ENCODE results near the gene EVI5.
"Not testable (repeated sequence)": the region's sequence is repeated elsewhere in the genome, so short reads cannot be mapped to it uniquely, and the experiment has no call there.

Gene EVI5

DNA sequence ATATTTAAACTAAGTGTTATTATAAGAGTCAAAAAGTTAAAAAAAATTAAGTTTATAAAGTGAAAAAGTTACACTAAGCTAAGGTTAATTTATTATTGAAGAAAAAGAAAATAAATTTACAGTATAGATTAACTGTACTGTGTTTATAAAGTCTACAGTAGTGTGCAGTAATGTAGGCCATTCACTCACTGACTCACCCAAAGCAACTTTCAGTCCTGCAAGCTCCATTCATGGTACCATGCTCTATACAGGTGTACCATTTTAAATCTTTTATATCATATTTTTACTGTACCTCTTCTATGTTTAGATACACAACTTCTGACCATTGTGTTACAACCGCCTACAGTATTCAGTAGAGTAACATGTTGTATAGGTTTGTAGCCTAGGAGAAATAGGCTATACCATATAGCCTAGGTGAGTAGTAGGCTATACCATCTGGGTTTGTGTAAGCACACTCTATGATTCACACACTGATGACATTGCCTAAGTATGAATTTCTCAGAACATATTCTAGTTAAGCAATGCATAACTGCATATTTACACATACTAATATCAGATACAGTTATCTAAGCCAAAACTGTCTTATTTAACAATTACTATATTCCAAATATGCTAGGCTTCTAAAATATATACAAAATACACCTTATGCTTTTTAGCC is 217.6 kb downstream of the EVI5 start:
- DNase-seq: no peak

- DNase-seq: no peak
Measured at GRCh38 chr1:92563457-92564216, 221.3 kb downstream of the EVI5 start.

DNA sequence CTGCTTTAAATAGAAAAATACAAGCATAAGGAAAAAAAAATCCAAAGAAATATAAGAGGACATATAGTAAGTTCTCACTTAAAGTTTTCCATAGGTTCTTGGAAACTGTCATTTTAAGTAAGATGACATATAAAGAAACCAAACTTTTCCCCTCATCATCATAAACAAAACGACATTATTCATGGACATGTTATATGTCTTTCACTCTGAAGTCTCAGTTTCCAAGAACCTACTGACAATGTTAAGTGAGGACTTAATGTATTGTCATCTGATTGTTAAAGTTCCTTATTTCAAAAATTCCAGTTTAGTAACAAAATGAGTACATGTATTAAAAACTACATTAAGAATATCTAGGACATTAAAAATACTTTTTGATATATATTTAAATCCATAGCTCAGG is 228.6 kb downstream of the EVI5 start:
- DNase-seq: no peak

- DNase-seq: no peak
Measured at GRCh38 chr1:92554216-92554615, 230.7 kb downstream of the EVI5 start.

GRCh38 chr1:92551916-92552315 is 233.0 kb downstream of the EVI5 start:
- no peak for DNase-seq

DNA sequence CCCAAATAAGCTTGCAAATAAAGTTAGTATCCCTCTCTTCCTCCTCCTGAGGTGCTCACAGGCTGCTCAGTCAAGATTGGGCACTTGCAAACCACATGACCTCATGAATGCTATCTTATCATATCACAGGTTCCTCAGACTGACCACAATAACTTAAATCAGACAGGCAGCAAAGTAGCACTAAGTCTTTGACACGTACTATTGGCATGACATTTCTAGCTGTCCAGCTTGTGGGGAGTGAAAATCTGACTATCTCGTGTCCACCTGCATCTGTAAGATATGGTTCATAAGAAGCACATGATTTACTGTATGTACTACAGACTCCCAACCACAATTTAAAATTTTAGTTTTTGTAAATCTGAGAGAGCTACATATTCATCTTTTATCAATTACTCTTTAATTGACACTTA is 240.1 kb downstream of the EVI5 start:
- DNase-seq: no peak

DNA sequence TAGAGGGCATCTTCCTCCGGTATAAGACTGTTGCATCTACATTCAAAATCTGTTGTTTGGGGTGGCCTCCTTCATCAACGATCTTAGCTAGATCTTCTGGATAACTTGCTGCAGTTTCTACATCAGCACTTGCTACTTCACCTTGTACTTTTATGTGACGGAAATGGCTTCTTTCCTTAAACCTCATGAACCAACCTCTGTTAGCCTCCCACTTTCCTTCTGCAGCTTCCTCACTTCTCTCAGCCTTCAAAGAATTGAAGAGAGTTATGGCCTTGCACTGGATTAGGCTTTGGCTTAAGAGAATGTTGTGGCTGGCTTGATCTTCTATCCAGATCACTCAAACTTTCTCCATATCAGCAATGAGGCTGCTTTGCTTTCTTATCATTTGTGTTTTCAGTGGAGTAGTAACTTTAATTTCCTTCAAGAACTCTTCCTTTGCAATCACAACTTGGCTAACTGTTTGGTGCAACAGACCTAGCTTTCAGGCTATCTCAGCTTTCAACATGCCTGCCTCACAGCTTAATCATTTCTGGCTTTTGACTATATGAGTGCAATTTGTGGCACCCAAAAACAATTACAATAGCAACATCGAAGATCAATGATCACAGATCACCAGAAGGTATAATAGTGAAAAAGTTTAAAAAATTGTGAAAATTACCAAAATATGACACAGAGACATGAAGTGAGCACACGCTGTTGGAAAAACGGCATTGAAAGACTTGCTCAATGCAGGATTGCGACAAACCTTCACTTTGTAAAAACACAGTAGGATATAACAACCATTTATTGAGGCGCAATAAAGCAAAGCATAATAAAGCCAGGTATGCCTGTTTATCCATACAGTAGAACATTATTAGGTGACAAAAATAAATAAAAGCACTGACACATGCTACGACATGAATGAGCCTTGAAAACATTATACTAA is 241.5 kb downstream of the EVI5 start:
- no peak for DNase-seq

DNA sequence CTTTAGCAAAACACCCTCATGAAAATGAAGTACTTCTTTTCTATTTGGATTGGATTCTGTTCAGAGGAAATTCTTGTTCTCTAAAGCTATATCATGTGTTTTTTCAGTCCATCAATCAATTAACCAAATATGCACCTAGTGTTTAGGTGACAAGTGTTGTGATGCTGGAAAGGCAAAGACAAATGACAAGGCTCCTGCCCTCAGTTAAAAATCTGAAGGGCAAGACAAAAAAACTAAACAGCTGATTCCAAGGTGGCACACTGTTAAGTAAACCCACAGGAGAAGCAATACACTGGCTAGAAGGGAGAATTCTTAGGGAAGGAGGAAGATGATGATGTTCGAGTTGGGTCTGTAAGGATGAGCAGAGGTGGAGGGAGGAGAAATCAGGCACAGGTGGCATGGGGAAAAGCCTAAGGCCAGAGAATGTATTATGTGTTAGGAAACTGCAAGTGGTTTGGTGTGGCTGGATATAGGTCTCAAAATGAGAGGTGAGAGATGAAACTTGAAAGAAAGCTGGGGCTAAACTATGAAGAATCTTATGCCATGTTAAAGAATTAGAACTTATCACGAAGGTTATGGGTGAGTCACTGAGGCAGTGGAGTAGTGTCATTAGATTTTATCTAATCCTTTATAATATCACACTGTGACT is 246.4 kb downstream of the EVI5 start:
- no peak for DNase-seq

GRCh38 chr1:92538048-92538412 is 246.9 kb downstream of the EVI5 start:
- no peak for DNase-seq

DNA sequence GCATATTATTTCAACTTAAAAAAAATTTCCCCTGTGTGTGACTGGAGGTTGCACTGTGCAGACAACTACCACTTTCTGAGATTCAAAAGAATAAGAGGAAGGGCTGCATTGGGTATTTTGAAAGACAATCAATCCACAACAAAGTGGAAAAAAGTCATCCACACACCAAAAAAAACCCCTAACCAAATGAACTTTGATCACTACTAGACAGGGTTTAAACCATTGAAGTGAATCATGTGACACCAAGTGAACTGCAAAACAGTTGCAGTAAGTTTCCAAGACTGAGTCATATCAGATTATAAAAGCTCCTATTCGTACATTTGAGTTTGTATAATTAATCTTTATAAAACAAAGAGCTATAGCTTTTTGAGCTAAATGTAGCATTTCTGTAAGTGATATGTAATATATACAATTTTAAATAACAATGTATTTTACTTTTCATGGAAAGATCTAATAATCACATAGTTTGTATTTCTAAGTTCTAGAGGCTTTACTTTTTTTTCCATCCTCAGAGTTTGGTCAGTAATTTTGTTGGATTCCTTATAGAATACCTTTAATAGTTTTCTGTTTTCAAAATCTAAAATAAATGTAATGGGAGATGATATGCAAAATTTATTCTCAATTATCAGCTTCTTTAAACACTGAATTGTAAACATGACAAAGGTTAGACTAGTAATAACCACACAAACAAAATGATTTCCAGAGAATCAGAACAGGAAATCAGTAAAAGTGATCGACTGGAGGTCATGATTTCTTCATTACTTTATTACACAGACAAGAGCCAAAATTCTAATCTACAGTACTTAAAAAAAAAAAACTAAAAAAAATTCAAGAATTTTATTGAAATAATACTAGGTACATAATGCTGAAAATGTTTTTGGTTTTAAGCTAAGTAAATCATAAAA is 247.7 kb downstream of the EVI5 start:
- no peak for DNase-seq

GRCh38 chr1:92536211-92536979 is 248.5 kb downstream of the EVI5 start:
- DNase-seq: no peak

- DNase-seq: not testable (repeated sequence)
Measured at GRCh38 chr1:92532371-92532770, 252.5 kb downstream of the EVI5 start.

DNA sequence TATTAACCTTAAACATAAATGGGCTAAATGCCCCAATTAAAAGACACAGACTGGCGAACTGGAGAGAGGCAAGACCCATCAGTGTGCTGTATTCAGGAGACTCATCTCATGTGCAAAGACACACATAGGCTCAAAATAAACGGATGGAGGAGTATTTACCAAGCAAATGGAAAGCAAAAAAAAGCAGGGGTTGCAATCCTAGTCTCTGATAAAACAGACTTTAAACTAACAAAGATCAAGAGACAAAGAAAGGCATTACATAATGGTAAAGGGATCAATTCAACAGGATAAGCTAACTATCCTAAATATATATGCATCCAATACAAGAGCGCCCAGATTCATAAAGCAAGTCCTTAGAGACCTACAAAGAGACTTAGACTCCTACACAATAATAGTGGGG is 253.0 kb downstream of the EVI5 start:
- not testable (repeated sequence) for DNase-seq

DNA sequence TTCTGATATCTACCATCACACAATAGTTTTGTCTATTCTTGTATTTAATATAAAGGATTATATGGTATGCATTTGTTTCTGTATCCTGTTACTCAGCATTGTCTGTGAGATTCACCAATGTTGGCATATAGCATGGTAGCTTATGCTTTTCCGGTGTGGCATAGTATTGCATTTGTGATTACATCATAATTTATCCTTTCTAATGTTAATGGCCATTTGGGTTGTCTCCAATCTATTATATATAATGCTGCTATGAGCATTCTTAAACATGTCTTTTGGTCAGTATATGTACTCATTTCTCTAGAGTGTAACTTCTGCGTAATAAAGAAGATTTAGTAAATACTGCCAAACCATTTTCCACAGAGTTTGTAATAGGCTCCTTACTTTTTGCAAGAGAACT is 257.2 kb downstream of the EVI5 start:
- no peak for DNase-seq

DNA sequence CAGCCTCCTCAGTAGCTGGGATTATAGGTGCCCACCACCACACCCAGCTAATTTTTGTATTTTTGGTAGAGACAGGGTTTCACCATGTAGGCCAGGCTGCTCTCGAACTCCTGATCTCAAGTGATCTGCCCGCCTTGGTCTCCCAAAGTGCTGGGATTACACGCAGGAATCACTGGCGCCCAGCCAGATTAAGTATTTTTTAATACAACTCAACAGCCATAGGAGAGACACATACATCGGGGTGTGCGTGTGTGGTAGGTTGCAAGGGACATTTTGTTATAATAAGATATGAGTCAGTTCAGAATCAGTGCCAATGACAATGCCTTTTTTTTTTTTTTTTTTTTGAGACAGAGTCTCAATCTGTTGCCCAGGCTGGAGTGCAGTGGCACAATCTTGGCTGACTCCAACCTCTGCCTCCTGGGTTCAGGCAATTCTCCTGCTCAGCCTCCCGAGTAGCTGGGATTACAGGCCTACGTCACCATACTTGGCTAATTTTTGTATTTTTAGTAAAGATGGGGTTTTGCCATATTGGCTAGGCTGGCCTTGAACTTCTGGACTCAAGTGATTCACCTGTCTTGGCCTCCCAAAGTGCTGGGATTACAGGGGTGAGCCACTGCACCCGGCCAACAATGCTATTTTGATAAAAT is 259.8 kb downstream of the EVI5 start:
- not testable (repeated sequence) for DNase-seq

DNA sequence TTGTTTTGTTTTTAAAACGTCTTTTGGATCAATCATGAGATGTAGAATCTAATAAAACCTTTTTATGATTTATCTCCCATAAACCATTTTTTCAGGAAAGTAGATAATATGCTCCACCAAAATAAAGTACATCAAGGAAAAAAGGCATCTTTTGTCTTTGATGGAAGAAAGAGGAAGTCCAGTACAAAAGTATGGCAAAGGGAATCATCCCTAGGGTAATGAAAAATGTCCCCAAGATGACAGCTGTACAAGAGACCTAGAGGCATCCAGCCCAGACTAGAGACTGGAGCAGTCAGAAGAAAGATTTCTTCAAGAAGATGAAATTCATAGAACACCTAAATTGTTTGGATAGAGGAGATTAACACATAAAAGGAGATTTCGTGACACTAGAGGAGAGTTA is 265.9 kb downstream of the EVI5 start:
- no peak for DNase-seq

GRCh38 chr1:92516574-92516973 is 268.3 kb downstream of the EVI5 start:
- no peak for DNase-seq

DNA sequence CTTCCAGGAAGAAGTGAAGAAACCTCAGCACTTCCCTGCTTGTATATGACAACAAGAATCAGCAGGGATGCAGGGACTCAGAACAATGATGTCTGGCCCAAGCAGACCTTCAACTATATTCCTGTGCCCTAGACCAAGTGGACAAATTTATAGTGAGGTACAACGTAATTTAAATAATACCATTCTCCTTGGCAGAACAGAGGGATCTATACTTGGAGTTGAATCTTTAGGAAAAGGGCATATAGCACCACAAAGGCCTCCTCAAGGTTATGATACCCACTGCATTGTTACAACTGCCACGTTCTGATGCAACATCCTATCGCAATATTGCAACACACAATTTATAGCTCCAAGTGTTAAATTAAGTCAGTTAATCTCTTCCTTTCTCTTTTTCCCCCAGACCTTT is 269.1 kb downstream of the EVI5 start:
- no peak for DNase-seq

- DNase-seq: no peak
Measured at GRCh38 chr1:92511541-92511940, 273.4 kb downstream of the EVI5 start.

DNA sequence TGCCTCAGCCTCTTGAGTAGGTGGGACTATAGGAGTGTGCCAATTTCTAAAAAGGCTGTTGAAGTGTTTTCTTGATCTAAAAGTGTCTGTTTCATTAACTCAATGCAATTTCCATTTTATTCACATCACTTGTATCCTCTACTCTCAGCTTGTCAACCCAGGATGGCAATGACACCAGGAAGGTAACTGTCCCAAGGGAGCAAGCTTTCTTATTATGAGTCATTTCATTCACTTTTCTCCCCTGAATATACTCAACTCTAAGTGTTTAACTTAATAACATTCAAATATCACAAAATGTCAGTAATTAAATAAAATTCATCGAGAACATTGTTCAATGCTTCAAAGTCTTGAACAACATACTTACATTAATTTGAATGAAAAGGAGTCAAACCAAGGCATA is 275.3 kb downstream of the EVI5 start:
- DNase-seq: no peak

All from islet precursor cell (in vitro differentiated cells).